ENCODE results near the gene TBC1D20.

Gene TBC1D20

DNA sequence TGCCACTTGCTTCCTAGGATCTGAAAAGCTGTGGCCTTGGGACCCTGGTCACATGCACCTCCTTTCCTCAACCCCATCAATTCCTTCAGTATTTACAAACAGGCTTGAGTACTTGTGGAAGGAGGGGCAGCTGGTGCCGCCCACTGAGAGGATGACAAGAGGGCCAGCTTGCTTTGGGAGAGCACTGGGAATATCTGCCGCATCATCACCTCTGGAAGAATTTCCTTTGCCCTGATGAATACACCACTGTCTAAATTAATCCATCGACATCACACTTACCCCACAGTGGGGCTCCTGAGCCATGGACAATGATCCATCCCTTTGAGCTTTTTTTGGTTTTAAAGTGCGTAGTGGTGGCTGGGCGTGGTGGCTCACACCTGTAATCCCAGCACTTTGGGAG, 25.9 kb downstream of the TBC1D20 start:
- Histone ChIP-seq H4K8ac (ENCODE audit: low read length) (no peak overlapping the region), H2BK5ac (ENCODE audit: low read depth, low read length, poor library complexity, severe bottlenecking) (no peak overlapping the region), H3K14ac (ENCODE audit: low read length in 2 of 2) (no peak overlapping the region), H2BK120ac (ENCODE audit: low read depth, low read length) (no peak overlapping the region), H3K4me1 (ENCODE audit: control insufficient read depth, insufficient read depth, low read depth, low read length) (peaks cover 11% of the 10 kb centered on the region), H4K91ac (ENCODE audit: low read length) (no peak overlapping the region), H2BK15ac (ENCODE audit: low read depth, poor library complexity, severe bottlenecking) (no peak overlapping the region), H3K27me3 (ENCODE audit: control insufficient read depth in 1 of 2, insufficient read depth in 1 of 2, low read length in 2 of 2) (no peaks in the 10 kb centered on the region), H3K9me3 (ENCODE audit: control insufficient read depth, low read length) (no peaks in the 10 kb centered on the region), H3K4me3 (ENCODE audit: insufficient read depth in 1 of 2, low read depth in 1 of 2, low read length in 2 of 2) (no peak overlapping the region), H2BK12ac (ENCODE audit: low read length in 2 of 2) (no peak overlapping the region), H3K79me1 (replicated peaks; ENCODE audit: low read length, poor library complexity, severe bottlenecking) (peaks cover 27% of the 10 kb centered on the region), H3K9ac (ENCODE audit: low read length) (no peak overlapping the region), H3K36me3 (ENCODE audit: control insufficient read depth in 1 of 2, insufficient read depth in 2 of 2, low read depth in 1 of 2, low read length in 2 of 2) (peaks cover 76 to 91% of the 10 kb centered on the region in 2 experiments), H3K23ac (ENCODE audit: low read length in 2 of 2) (no peak overlapping the region), H2AK5ac (ENCODE audit: low read length, severe bottlenecking) (no peak overlapping the region), H2AFZ (ENCODE audit: low read depth, low read length) (no peak overlapping the region), H3K18ac (ENCODE audit: low read depth in 1 of 2, low read length in 2 of 2) (no peak overlapping the region), H3K4ac (ENCODE audit: low read depth in 1 of 2, low read length in 2 of 2) (no peak overlapping the region), H3K27ac (ENCODE audit: low read length, poor library complexity, severe bottlenecking) (no peak overlapping the region), H3K4me2 (ENCODE audit: low read length, poor library complexity, severe bottlenecking) (no peak overlapping the region)
- WGBS = 96% methylated on average over 5 of the region's 5 CpGs
- no peak for DNase-seq

DNA sequence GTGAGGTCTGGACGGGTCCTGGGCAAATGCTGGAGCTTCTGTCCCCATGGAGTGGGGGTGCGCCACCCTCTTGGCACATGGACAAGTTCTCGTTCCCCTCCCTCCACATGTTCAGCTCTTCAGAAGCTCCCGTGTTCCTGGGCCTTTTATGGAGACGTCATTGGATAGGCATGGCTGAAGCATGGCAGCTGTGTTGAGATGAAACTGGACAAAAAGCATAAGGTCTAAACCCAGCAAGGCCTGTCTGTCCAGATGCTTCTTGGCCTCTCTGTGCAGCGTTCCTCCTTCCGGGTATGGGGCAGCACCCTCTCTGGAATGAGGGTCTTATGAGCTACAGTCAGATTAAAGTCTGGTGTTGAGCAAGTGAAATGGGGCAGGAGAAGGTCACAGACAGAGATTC, 26.8 kb downstream of the TBC1D20 start:
- no peaks in the 10 kb centered on the region for H3K27me3 ChIP-seq (ENCODE audit: control insufficient read depth in 1 of 2, insufficient read depth in 1 of 2, low read length in 2 of 2)
- H3K9me3 ChIP-seq (ENCODE audit: control insufficient read depth, low read length) = no peaks in the 10 kb centered on the region
- H2BK120ac ChIP-seq (ENCODE audit: low read depth, low read length) = no peak overlapping the region
- H3K79me1 ChIP-seq (replicated peaks; ENCODE audit: low read length, poor library complexity, severe bottlenecking) = peaks cover 26% of the 10 kb centered on the region
- no peak overlapping the region for H4K8ac ChIP-seq (ENCODE audit: low read length)
- no peak overlapping the region for H3K4ac ChIP-seq (ENCODE audit: low read depth in 1 of 2, low read length in 2 of 2)
- H3K4me2 ChIP-seq (ENCODE audit: low read length, poor library complexity, severe bottlenecking) = no peak overlapping the region
- H2BK12ac ChIP-seq (ENCODE audit: low read length in 2 of 2) = no peak overlapping the region
- H2AFZ ChIP-seq (ENCODE audit: low read depth, low read length) = no peak overlapping the region
- H3K14ac ChIP-seq (ENCODE audit: low read length in 2 of 2) = no peak overlapping the region
- no peak overlapping the region for H3K27ac ChIP-seq (ENCODE audit: low read length, poor library complexity, severe bottlenecking)
- no peak overlapping the region for H3K18ac ChIP-seq (ENCODE audit: low read depth in 1 of 2, low read length in 2 of 2)
- no peak overlapping the region for H3K23ac ChIP-seq (ENCODE audit: low read length in 2 of 2)
- no peak overlapping the region for H3K9ac ChIP-seq (ENCODE audit: low read length)
- no peak overlapping the region for H4K91ac ChIP-seq (ENCODE audit: low read length)
- no peak overlapping the region for H3K4me3 ChIP-seq (ENCODE audit: insufficient read depth in 1 of 2, low read depth in 1 of 2, low read length in 2 of 2)
- no peak overlapping the region for H2BK15ac ChIP-seq (ENCODE audit: low read depth, poor library complexity, severe bottlenecking)
- H2BK5ac ChIP-seq (ENCODE audit: low read depth, low read length, poor library complexity, severe bottlenecking) = no peak overlapping the region
- peaks cover 11% of the 10 kb centered on the region for H3K4me1 ChIP-seq (ENCODE audit: control insufficient read depth, insufficient read depth, low read depth, low read length)
- peaks cover 78 to 91% of the 10 kb centered on the region in 2 experiments for H3K36me3 ChIP-seq (ENCODE audit: control insufficient read depth in 1 of 2, insufficient read depth in 2 of 2, low read depth in 1 of 2, low read length in 2 of 2)
- no peak overlapping the region for H2AK5ac ChIP-seq (ENCODE audit: low read length, severe bottlenecking)
- no peak for DNase-seq
- 95% methylated on average over 6 of the region's 7 CpGs for WGBS

DNA sequence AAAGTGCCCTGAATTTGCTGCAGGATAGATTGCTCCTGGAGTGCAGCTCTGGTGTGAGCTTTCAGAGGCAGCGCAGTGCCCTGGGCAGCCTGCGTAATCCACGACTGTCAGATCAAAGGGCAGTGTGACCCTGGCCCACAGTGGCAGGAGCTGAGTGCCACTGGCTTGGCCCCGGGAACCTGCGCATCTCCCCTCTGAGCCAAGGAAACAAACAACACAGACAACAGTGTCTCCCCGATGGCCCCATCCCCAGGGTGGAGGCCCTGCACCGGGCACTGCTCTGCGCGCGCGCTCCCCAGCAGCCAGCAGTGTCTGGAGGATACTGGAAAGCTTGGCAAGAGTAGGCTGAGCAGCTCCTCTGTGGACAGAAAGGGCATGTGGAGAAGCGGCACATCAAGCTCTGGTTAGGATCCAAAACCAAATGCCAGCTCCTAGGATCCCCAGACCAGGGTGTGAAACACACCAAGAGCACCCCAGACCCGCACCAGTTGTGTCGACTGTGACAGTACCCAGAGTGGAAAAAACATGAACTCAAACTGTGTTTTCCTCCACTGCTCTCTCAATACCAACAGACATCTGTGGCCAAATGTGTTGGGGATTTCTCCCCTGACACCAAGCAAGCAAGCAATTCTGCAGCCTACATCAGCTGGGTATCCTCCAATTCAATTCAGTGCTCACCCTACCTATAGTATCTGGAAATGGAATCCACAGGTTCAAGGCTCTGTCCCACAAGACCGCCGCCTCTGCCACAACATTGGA, 27.5 kb downstream of the TBC1D20 start:
- H2BK5ac ChIP-seq (ENCODE audit: low read depth, low read length, poor library complexity, severe bottlenecking) = no peak overlapping the region
- peaks cover 78 to 91% of the 10 kb centered on the region in 2 experiments for H3K36me3 ChIP-seq (ENCODE audit: control insufficient read depth in 1 of 2, insufficient read depth in 2 of 2, low read depth in 1 of 2, low read length in 2 of 2)
- H3K27me3 ChIP-seq (ENCODE audit: control insufficient read depth in 1 of 2, insufficient read depth in 1 of 2, low read length in 2 of 2) = no peaks in the 10 kb centered on the region
- H2BK12ac ChIP-seq (ENCODE audit: low read length in 2 of 2) = no peak overlapping the region
- H3K4ac ChIP-seq (ENCODE audit: low read depth in 1 of 2, low read length in 2 of 2) = no peak overlapping the region
- no peak overlapping the region for H3K9ac ChIP-seq (ENCODE audit: low read length)
- H3K9me3 ChIP-seq (ENCODE audit: control insufficient read depth, low read length) = no peaks in the 10 kb centered on the region
- H2BK120ac ChIP-seq (ENCODE audit: low read depth, low read length) = no peak overlapping the region
- H3K18ac ChIP-seq (ENCODE audit: low read depth in 1 of 2, low read length in 2 of 2) = no peak overlapping the region
- 90% methylated on average over 14 of the region's 16 CpGs for WGBS
- H4K8ac ChIP-seq (ENCODE audit: low read length) = no peak overlapping the region
- H3K4me1 ChIP-seq (ENCODE audit: control insufficient read depth, insufficient read depth, low read depth, low read length) = peaks cover 13% of the 10 kb centered on the region
- H2AFZ ChIP-seq (ENCODE audit: low read depth, low read length) = no peak overlapping the region
- H3K4me3 ChIP-seq (ENCODE audit: insufficient read depth in 1 of 2, low read depth in 1 of 2, low read length in 2 of 2) = no peak overlapping the region
- no peak overlapping the region for H3K23ac ChIP-seq (ENCODE audit: low read length in 2 of 2)
- H3K79me1 ChIP-seq (replicated peaks; ENCODE audit: low read length, poor library complexity, severe bottlenecking) = peaks cover 25% of the 10 kb centered on the region
- H4K91ac ChIP-seq (ENCODE audit: low read length) = no peak overlapping the region
- H3K14ac ChIP-seq (ENCODE audit: low read length in 2 of 2) = no peak overlapping the region
- no peak overlapping the region for H3K4me2 ChIP-seq (ENCODE audit: low read length, poor library complexity, severe bottlenecking)
- no peak overlapping the region for H2AK5ac ChIP-seq (ENCODE audit: low read length, severe bottlenecking)
- H2BK15ac ChIP-seq (ENCODE audit: low read depth, poor library complexity, severe bottlenecking) = no peak overlapping the region
- DNase-seq = no peak
- no peak overlapping the region for H3K27ac ChIP-seq (ENCODE audit: low read length, poor library complexity, severe bottlenecking)

DNA sequence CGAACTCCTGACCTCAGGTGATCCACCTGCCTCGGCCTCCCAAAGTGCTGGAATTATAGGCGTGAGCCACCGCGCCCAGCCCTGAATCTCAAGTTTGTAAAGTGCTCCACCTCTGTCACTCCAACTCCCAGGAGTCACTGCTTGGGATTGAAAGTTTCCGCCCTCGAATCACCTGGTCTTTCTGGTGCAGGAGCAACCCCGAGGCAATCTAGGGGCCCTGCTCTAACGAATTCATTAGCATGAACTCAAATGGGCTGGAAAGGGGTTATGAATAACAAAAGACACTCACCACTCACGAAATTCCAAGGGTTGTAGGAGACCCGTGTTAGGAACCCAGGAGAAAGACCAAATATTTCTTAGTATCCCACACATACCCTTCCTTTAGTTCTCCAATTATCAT, 28.1 kb downstream of the TBC1D20 start:
- WGBS = 73% methylated on average over 11 of the region's 11 CpGs
- peaks cover 25% of the 10 kb centered on the region for H3K79me1 ChIP-seq (replicated peaks; ENCODE audit: low read length, poor library complexity, severe bottlenecking)
- no peak overlapping the region for H2BK120ac ChIP-seq (ENCODE audit: low read depth, low read length)
- H3K36me3 ChIP-seq (ENCODE audit: control insufficient read depth in 1 of 2, insufficient read depth in 2 of 2, low read depth in 1 of 2, low read length in 2 of 2) = peaks cover 80 to 91% of the 10 kb centered on the region in 2 experiments
- H2BK12ac ChIP-seq (ENCODE audit: low read length in 2 of 2) = no peak overlapping the region
- H4K8ac ChIP-seq (ENCODE audit: low read length) = no peak overlapping the region
- no peak overlapping the region for H3K18ac ChIP-seq (ENCODE audit: low read depth in 1 of 2, low read length in 2 of 2)
- no peak overlapping the region for H3K14ac ChIP-seq (ENCODE audit: low read length in 2 of 2)
- H2AFZ ChIP-seq (ENCODE audit: low read depth, low read length) = no peak overlapping the region
- H3K9me3 ChIP-seq (ENCODE audit: control insufficient read depth, low read length) = no peaks in the 10 kb centered on the region
- H2AK5ac ChIP-seq (ENCODE audit: low read length, severe bottlenecking) = no peak overlapping the region
- no peak overlapping the region for H3K4me3 ChIP-seq (ENCODE audit: insufficient read depth in 1 of 2, low read depth in 1 of 2, low read length in 2 of 2)
- peaks cover 13% of the 10 kb centered on the region for H3K4me1 ChIP-seq (ENCODE audit: control insufficient read depth, insufficient read depth, low read depth, low read length)
- no peak overlapping the region for H2BK5ac ChIP-seq (ENCODE audit: low read depth, low read length, poor library complexity, severe bottlenecking)
- no peak overlapping the region for H3K23ac ChIP-seq (ENCODE audit: low read length in 2 of 2)
- H3K27ac ChIP-seq (ENCODE audit: low read length, poor library complexity, severe bottlenecking) = no peak overlapping the region
- DNase-seq = no peak
- no peak overlapping the region for H4K91ac ChIP-seq (ENCODE audit: low read length)
- no peak overlapping the region for H2BK15ac ChIP-seq (ENCODE audit: low read depth, poor library complexity, severe bottlenecking)
- H3K4ac ChIP-seq (ENCODE audit: low read depth in 1 of 2, low read length in 2 of 2) = no peak overlapping the region
- H3K27me3 ChIP-seq (ENCODE audit: control insufficient read depth in 1 of 2, insufficient read depth in 1 of 2, low read length in 2 of 2) = no peaks in the 10 kb centered on the region
- no peak overlapping the region for H3K9ac ChIP-seq (ENCODE audit: low read length)
- no peak overlapping the region for H3K4me2 ChIP-seq (ENCODE audit: low read length, poor library complexity, severe bottlenecking)
